ENCODE results near the gene RGS12.

DNA sequence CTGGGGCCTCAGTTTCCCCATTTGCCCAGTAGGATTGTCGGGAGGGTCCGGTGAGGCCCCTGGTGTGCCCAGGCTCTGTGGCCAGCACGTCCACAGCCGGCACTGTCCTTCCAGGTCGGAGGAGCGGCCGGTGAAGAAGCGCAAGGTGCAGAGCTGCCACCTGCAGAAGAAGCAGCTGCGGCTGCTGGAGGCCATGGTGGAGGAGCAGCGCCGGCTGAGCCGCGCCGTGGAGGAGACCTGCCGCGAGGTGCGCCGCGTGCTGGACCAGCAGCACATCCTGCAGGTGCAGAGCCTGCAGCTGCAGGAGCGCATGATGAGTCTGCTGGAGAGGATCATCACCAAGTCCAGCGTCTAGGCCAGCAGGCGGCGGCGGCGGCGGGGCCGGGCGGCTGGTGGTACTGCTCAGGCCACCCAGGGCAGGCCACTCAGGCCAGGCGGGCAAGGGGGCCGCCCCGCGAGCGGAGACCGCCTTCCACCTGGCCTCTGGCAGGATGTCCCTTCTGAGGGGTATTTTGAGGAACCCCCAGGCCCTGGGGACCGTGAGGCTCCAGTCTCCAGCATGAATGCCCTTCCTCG is 37.1 kb upstream of the RGS12 start:
- no peak for TF ChIP-seq EZH2 (IDR thresholded peaks at IDR 0.05; ENCODE audit: low read length)
- TF ChIP-seq, protein P1, sequence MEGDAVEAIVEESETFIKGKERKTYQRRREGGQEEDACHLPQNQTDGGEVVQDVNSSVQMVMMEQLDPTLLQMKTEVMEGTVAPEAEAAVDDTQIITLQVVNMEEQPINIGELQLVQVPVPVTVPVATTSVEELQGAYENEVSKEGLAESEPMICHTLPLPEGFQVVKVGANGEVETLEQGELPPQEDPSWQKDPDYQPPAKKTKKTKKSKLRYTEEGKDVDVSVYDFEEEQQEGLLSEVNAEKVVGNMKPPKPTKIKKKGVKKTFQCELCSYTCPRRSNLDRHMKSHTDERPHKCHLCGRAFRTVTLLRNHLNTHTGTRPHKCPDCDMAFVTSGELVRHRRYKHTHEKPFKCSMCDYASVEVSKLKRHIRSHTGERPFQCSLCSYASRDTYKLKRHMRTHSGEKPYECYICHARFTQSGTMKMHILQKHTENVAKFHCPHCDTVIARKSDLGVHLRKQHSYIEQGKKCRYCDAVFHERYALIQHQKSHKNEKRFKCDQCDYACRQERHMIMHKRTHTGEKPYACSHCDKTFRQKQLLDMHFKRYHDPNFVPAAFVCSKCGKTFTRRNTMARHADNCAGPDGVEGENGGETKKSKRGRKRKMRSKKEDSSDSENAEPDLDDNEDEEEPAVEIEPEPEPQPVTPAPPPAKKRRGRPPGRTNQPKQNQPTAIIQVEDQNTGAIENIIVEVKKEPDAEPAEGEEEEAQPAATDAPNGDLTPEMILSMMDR (optimal IDR thresholded peaks at IDR 0.05 in 1 of 3, IDR thresholded peaks at IDR 0.05 in 1 of 3, conservative IDR thresholded peaks at IDR 0.05 in 1 of 3; ENCODE audit: extremely low read depth in 1 of 3, insufficient read depth in 2 of 3, low read length in 3 of 3), result no peak

All from keratinocyte (primary cell).